WTC11 (cell line): ENCODE results near the gene WDR7. TPM values are rescaled to one million over a fixed set of nuclear protein-coding genes. Genes with fewer than 3 reads are reported as not detected.

Experiments
- ATAC-seq: fragments of 200-7000 bp; cut with Tn5 transposase; 2 replicates; pipeline ENCODE4 v1.10.0; 2021; ENCODE audit warnings: mild to moderate bottlenecking, moderate library complexity
- CTCF ChIA-PET: fragments of 300-600 bp; sonication (Branson Sonifier 250); formaldehyde crosslinking; loops from one replicate; lab custom pipeline; 2021; ENCODE audit warnings: antibody characterized with exemption; lab: Charles Lee
- POLR2A ChIA-PET: fragments of 350-600 bp; sonication (Branson Sonifier 250); formaldehyde crosslinking; loops from one replicate; lab custom pipeline; 2021; ENCODE audit warnings: antibody characterized with exemption; lab: Charles Lee
- DNase-seq: peaks from one replicate; pipeline ENCODE4 v3.0.0; 2021; ENCODE audit warnings: low spot score
- H3K27ac Mint-ChIP-seq: 2 replicates; pipeline ENCODE4 v1.8.0; 2021; ENCODE audit warnings: mixed read lengths
- H3K27me3 Mint-ChIP-seq: 2 replicates; pipeline ENCODE4 v1.8.0; 2021; ENCODE audit warnings: low read depth, mild to moderate bottlenecking, moderate library complexity, mixed read lengths
- H3K36me3 Mint-ChIP-seq: 2 replicates; pipeline ENCODE4 v1.8.0; 2021; ENCODE audit warnings: mixed read lengths
- H3K4me1 Mint-ChIP-seq: 2 replicates; pipeline ENCODE4 v1.8.0; 2022; ENCODE audit warnings: mixed read lengths
- H3K4me3 Mint-ChIP-seq: 2 replicates; pipeline ENCODE4 v1.8.0; 2021; ENCODE audit warnings: mild to moderate bottlenecking, moderate library complexity, mixed read lengths
- H3K9me3 Mint-ChIP-seq: 2 replicates; pipeline ENCODE4 v1.8.0; 2021; ENCODE audit warnings: mixed read lengths
- AR ChIP-seq: fragments of 250-450 bp; sonication (Bioruptor Pico); IDR thresholded peaks from 2 replicates; pipeline ENCODE4 v1.9.0; 2021; ENCODE audit warnings: mild to moderate bottlenecking
- CREB1 ChIP-seq: sonication (generic); formaldehyde crosslinking; IDR thresholded peaks from 2 replicates; pipeline ENCODE4 v1.8.0; 2023; ENCODE audit warnings: mild to moderate bottlenecking, missing genetic modification reagents
- E2F1 ChIP-seq: sonication (generic); formaldehyde crosslinking; IDR thresholded peaks from 2 replicates; pipeline ENCODE4 v1.8.0; 2022; ENCODE audit warnings: mild to moderate bottlenecking, missing genetic modification reagents
- ERG ChIP-seq: fragments of 250-450 bp; sonication (Bioruptor Pico); IDR thresholded peaks from 2 replicates; pipeline ENCODE4 v1.8.0; 2021; ENCODE audit warnings: mild to moderate bottlenecking
- GABPB1 ChIP-seq: sonication (generic); formaldehyde crosslinking; IDR thresholded peaks from 2 replicates; pipeline ENCODE4 v1.8.1; 2023; ENCODE audit warnings: mild to moderate bottlenecking, missing genetic modification reagents
- GRHL2 ChIP-seq: fragments of 250-450 bp; sonication (Bioruptor Pico); IDR thresholded peaks from 2 replicates; pipeline ENCODE4 v1.8.0; 2022; ENCODE audit warnings: mild to moderate bottlenecking, moderate library complexity; ENCODE audit not compliant: insufficient replicate concordance, severe bottlenecking
- HMGXB4 ChIP-seq: sonication (generic); formaldehyde crosslinking; IDR thresholded peaks from 2 replicates; pipeline ENCODE4 v1.8.1; 2023; ENCODE audit warnings: mild to moderate bottlenecking, moderate library complexity, missing genetic modification reagents
- IRF1 ChIP-seq: sonication (generic); formaldehyde crosslinking; IDR thresholded peaks from 2 replicates; pipeline ENCODE4 v1.8.0; 2023; ENCODE audit warnings: missing genetic modification reagents
- NR1H2 ChIP-seq: sonication (generic); formaldehyde crosslinking; IDR thresholded peaks from 2 replicates; pipeline ENCODE4 v1.9.0; 2021; ENCODE audit warnings: mild to moderate bottlenecking, moderate library complexity, missing genetic modification reagents
- NR2C2 ChIP-seq: sonication (generic); formaldehyde crosslinking; IDR thresholded peaks from 2 replicates; pipeline ENCODE4 v1.8.0; 2022; ENCODE audit warnings: mild to moderate bottlenecking, missing genetic modification reagents
- PRRX2 ChIP-seq: fragments of 250-450 bp; sonication (Bioruptor Pico); IDR thresholded peaks from 2 replicates; pipeline ENCODE4 v1.8.0; 2021; ENCODE audit warnings: mild to moderate bottlenecking
- SP1 ChIP-seq: sonication (generic); formaldehyde crosslinking; conservative IDR thresholded peaks from 2 replicates; pipeline ENCODE4 v1.8.1; 2022; ENCODE audit warnings: missing genetic modification reagents
- TEAD4 ChIP-seq: sonication (generic); formaldehyde crosslinking; IDR thresholded peaks from 2 replicates; pipeline ENCODE4 v1.8.0; 2022; ENCODE audit warnings: mild to moderate bottlenecking, missing genetic modification reagents
- ZNF317 ChIP-seq: sonication (generic); formaldehyde crosslinking; IDR thresholded peaks from 2 replicates; pipeline ENCODE4 v1.8.1; 2023; ENCODE audit warnings: low read depth, mild to moderate bottlenecking, moderate library complexity, missing genetic modification reagents, borderline replicate concordance
- ZNF416 ChIP-seq: fragments of 250-450 bp; sonication (Bioruptor Pico); IDR thresholded peaks from 2 replicates; pipeline ENCODE4 v1.9.0; 2021; ENCODE audit warnings: mild to moderate bottlenecking, inconsistent platforms
- ZNF423 ChIP-seq: fragments of 250-450 bp; sonication (Bioruptor Pico); IDR thresholded peaks from 2 replicates; pipeline ENCODE4 v2.1.2; 2022; ENCODE audit warnings: mild to moderate bottlenecking, moderate library complexity
- ZNF425 ChIP-seq: fragments of 250-450 bp; sonication (Bioruptor Pico); conservative IDR thresholded peaks from 2 replicates; pipeline ENCODE4 v1.9.0; 2021; ENCODE audit warnings: mild to moderate bottlenecking
- ZNF671 ChIP-seq: fragments of 250-450 bp; sonication (Bioruptor Pico); IDR thresholded peaks from 2 replicates; pipeline ENCODE4 v1.8.0; 2021; ENCODE audit warnings: mild to moderate bottlenecking
- total RNA-seq: library from RNA; stranded (reverse); gene quantifications from 3 replicates; pipeline ENCODE4 v1.2.3, GENCODE V29; 2021

Gene WDR7
- total RNA-seq, 1 experiment from 2014 or later, result 12.2 TPM

- H3K27me3 Mint-ChIP-seq, result no peaks in the 10 kb centered on the region
These were observed 304.3 kb downstream of the WDR7 start for GRCh38 chr18:56955490-56955889.

More at GRCh38 chr18:56955490-56955889, 304.3 kb downstream of the WDR7 start:
- Mint-ChIP-seq H3K9me3 (no peaks in the 10 kb centered on the region), H3K36me3 (no peaks in the 10 kb centered on the region), H3K4me3 (no peak overlapping the region), H3K4me1 (peaks cover 16% of the 10 kb centered on the region), H3K27ac (no peak overlapping the region)
- DNase-seq, result no peak
- CTCF ChIA-PET, result interaction anchor here (1.5 kb wide), 1 partner anchor 40 kb away, joined by 4 read pairs; no protein-coding TSS in a partner anchor
- POLR2A ChIA-PET, result no interaction called here
- TF ChIP-seq GRHL2 (CRISPR knock-in tag) (no peak), CREB1 (no peak), AR (CRISPR knock-in tag) (no peak), SP1 (no peak), ZNF423 (no peak), GABPB1 (no peak), PRRX2 (CRISPR knock-in tag) (no peak), NR1H2 (CRISPR knock-in tag) (no peak), IRF1 (no peak), ZNF425 (CRISPR knock-in tag) (no peak), HMGXB4 (no peak), ZNF317 (CRISPR knock-in tag) (no peak), ZNF416 (CRISPR knock-in tag) (no peak), NR2C2 (CRISPR knock-in tag) (no peak), ERG (CRISPR knock-in tag) (no peak), TEAD4 (no peak), ZNF671 (CRISPR knock-in tag) (no peak), E2F1 (no peak)
- ATAC-seq, result no peak
